Measurements from ENCODE around the gene TBK1.
"Not testable (repeated sequence)": the region's sequence is repeated elsewhere in the genome, so short reads cannot be mapped to it uniquely, and the experiment has no call there.

TBK1 gene

GRCh38 chr12:64522807-64523206 lies 70.9 kb downstream of the TBK1 start:
- no peak for DNase-seq (ENCODE audit: extremely low read depth, low read depth)
- no peak overlapping the region for H3K4me3 ChIP-seq (replicated peaks; ENCODE audit: low read depth, low read length)
- TF ChIP-seq CTCF (IDR thresholded peaks at IDR 0.05; ENCODE audit: low read depth, low read length, missing control alignments), result no peak

GRCh38 chr12:64523565-64524444 lies 71.9 kb downstream of the TBK1 start:
- peak; percentile 82 for DNase-seq (ENCODE audit: extremely low read depth, low read depth)
- H3K4me3 ChIP-seq (replicated peaks; ENCODE audit: low read depth, low read length), result not testable (repeated sequence)

DNA sequence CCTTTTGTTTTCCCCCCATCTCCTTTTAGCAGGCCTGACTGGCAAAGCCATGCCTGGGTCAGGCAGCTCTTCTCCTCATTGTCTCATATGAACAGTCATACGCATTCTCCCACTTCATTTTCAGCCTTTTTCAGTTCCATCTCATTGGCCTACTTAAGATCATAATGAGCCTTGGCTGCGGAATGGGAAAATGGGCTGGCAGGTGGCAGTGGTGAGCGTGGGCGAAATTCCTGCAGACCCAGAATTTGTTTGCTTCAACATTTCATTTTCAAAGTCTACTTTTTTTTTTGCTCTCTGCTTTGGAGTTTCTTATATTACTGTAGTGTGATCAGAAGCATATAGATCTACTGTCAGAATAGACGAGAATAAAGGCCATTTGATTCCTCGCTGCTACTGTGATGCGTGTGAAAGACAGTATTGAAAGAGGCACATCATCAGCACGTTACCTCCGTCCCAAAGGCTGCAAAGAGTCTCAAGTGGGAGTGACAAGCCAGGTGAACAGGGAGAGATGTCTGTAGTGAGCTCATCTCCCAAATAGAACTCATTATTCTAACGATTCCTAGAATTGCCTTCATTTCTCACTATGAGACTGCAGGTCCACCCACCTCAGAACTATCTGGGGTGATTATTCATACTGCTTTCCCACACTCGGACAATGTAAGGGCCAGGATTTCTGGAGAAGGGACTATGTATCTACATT lies 73.7 kb downstream of the TBK1 start:
- TF ChIP-seq CTCF (IDR thresholded peaks at IDR 0.05; ENCODE audit: low read depth, low read length, missing control alignments), result no peak

GRCh38 chr12:64526859-64527258 lies 74.9 kb downstream of the TBK1 start:
- no peak for TF ChIP-seq CTCF (IDR thresholded peaks at IDR 0.05; ENCODE audit: low read depth, low read length, missing control alignments)
- no peak overlapping the region for H3K4me3 ChIP-seq (replicated peaks; ENCODE audit: low read depth, low read length)
- no peak for DNase-seq (ENCODE audit: extremely low read depth, low read depth)

More for the DNA sequence above, 73.7 kb downstream of the TBK1 start:
- no peak overlapping the region for H3K4me3 ChIP-seq (replicated peaks; ENCODE audit: low read depth, low read length)
- no peak for DNase-seq (ENCODE audit: extremely low read depth, low read depth)

DNA sequence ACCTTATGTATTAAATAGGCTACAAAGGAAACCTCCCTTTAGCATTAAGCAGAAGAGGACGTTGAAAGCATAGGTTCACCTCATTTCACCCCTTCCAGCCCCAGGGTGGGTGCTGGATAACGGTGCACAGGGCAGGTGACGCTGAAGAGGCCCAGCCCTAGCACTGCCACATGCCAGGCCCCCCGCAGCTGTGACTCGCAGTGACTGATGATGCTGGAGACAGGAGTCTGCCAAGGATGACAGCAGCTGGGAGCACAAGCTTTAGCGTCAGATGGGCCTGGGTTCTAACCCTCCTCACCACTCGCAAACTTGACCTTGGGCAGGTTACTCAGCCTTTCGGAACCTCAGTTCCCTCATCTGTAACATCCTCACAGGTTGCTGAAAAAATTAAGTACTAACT lies 76.7 kb downstream of the TBK1 start:
- H3K4me3 ChIP-seq (replicated peaks; ENCODE audit: low read depth, low read length), result no peak overlapping the region
- no peak for TF ChIP-seq CTCF (IDR thresholded peaks at IDR 0.05; ENCODE audit: low read depth, low read length, missing control alignments)
- DNase-seq (ENCODE audit: extremely low read depth, low read depth), result no peak

GRCh38 chr12:64530566-64530965 lies 78.6 kb downstream of the TBK1 start:
- no peak for DNase-seq (ENCODE audit: extremely low read depth, low read depth)
- no peak overlapping the region for H3K4me3 ChIP-seq (replicated peaks; ENCODE audit: low read depth, low read length)
- TF ChIP-seq CTCF (IDR thresholded peaks at IDR 0.05; ENCODE audit: low read depth, low read length, missing control alignments), result no peak

- no peak for DNase-seq (ENCODE audit: extremely low read depth, low read depth)
- H3K4me3 ChIP-seq (replicated peaks; ENCODE audit: low read depth, low read length), result no peak overlapping the region
- no peak for TF ChIP-seq CTCF (IDR thresholded peaks at IDR 0.05; ENCODE audit: low read depth, low read length, missing control alignments)
Observed at GRCh38 chr12:64531665-64532334, 79.9 kb downstream of the TBK1 start.

Data from HFF-Myc (cell line).